ENCODE results near the gene TTC7B.

DNA sequence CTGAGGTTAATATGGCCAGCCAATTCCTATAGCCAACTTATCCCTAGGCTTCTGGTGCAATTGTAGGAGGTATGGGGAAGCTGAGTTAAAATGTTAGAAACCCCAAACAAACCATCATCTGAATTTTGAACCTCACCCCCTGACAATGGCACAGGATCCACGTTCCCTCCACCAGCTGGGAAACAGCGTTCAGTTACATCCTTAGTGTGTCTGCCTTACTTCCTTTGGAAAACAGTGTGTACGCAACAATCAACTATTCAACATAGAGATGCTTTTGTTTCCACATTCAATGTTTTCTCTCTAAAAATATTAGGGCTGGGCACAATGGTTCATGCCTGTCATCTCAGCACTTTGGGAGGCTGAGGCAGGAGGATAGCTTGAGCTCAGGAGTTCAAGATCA is 203.4 kb downstream of the TTC7B start:
- TF ChIP-seq CTCF (IDR thresholded peaks at IDR 0.05) (no peak), POLR2A (IDR thresholded peaks at IDR 0.05) (no peak), EP300 (IDR thresholded peaks at IDR 0.05) (no peak)
